ENCODE data around the gene CRLF3. TPM values are rescaled to one million over a fixed set of nuclear protein-coding genes. Genes with fewer than 3 reads are reported as not detected.
A peak's percentile ranks its signal among the peaks of the same experiment; 100 is the strongest.
"Not testable (repeated sequence)": the region's sequence is repeated elsewhere in the genome, so short reads cannot be mapped to it uniquely, and the experiment has no call there.

The CRLF3 gene
- total and polyA plus RNA-seq, 7 donors: 7.2 to 17.4 (median 10.8) TPM

- H3K27ac ChIP-seq: peak overlapping the region; percentile 77 to 90 (median 87)
- TF ChIP-seq EP300 (IDR thresholded peaks at IDR 0.05) (no peak), POLR2A (IDR thresholded peaks at IDR 0.05) (no peak), CTCF (IDR thresholded peaks at IDR 0.05) (no peak), POLR2AphosphoS5 (IDR thresholded peaks at IDR 0.05) (no peak)
- 1% methylated on average over 11 of the region's 11 CpGs for WGBS, 2 donors
- intact Hi-C loops (cut with DNase I): loop anchor here (10.0 kb wide), 1 partner anchor 109 kb away; no protein-coding TSS in a partner anchor
- H3K4me3 ChIP-seq: peak overlapping the region; percentile 76 to 99 (median 96)
- DNase-seq: no peak
- no peaks in the 10 kb centered on the region for H3K9me3 ChIP-seq
- no peaks in the 10 kb centered on the region for H3K36me3 ChIP-seq
- no peaks in the 10 kb centered on the region for H3K27me3 ChIP-seq
- H3K4me1 ChIP-seq: peaks cover 0 to 32% (median 15%) of the 10 kb centered on the region in 4 donors
Observed at GRCh38 chr17:30824002-30824355, 513 bp downstream of the CRLF3 start.

DNA sequence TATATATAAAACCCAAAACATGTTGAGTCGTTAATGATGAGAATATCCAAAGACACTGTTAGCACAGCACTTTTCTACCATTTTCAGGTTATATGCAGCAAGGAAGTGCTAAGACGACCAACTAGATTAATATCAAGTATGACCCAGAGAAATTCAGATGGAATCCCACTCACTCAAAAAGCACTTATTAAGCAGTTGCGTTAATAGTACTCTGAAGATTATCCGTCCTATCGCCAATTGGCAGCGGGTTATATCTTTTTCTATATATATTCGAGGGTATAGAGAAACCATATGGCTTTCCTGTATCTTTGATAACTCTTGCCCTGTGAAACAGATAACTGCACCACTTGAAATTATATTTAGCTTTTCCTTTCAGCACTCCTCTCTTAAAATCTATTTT lies 1.1 kb downstream of the CRLF3 start:
- Histone ChIP-seq H3K9me3 (no peaks in the 10 kb centered on the region), H3K4me1 (peaks cover 0 to 32% (median 15%) of the 10 kb centered on the region in 4 donors), H3K27me3 (no peaks in the 10 kb centered on the region), H3K27ac (peak overlapping the region in 2 of 4 donors; percentile 87 to 90), H3K4me3 (peak overlapping the region; percentile 76 to 99 (median 96)), H3K36me3 (no peaks in the 10 kb centered on the region)
- TF ChIP-seq POLR2AphosphoS5 (IDR thresholded peaks at IDR 0.05) (no peak), CTCF (IDR thresholded peaks at IDR 0.05) (no peak), POLR2A (IDR thresholded peaks at IDR 0.05) (no peak), EP300 (IDR thresholded peaks at IDR 0.05) (no peak)
- no peak for DNase-seq
- 32 to 68% methylated on average over 7 of the region's 7 CpGs for WGBS, 2 donors
- intact Hi-C loops (cut with DNase I): loop anchor here (10.0 kb wide), 1 partner anchor 109 kb away; no protein-coding TSS in a partner anchor

DNA sequence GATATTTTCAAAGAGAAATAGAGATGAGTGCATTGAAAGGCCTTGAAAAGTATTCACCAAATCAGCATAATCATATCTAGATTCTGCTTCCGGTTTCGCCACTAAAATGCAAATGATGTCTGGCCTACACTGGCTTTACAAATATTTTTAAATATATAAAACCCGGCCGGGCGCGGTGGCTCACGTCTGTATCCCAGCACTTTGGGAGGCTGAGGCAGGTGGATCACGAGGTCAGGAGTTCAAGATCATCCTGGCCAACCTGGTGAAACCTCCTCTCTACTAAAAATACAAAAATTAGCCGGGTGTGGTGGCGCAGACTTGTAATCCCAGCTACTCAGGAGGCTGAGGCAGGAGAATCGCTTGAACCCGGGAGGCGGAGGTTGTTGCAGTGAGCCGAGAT lies 1.6 kb downstream of the CRLF3 start:
- Histone ChIP-seq H3K27ac (peak overlapping the region in 1 of 4 donors; percentile 90), H3K4me1 (peaks cover 0 to 32% (median 15%) of the 10 kb centered on the region in 4 donors), H3K4me3 (peak overlapping the region in 3 of 4 donors; percentile 1 to 99 (median 76))
- intact Hi-C loops (cut with DNase I): loop anchor here (10.0 kb wide), 1 partner anchor 108 kb away; no protein-coding TSS in a partner anchor
- 55 to 70% methylated on average over 14 of the region's 14 CpGs for WGBS, 2 donors
- H3K9me3 ChIP-seq, H3K27me3 ChIP-seq, DNase-seq, H3K36me3 ChIP-seq: not testable (repeated sequence)

GRCh38 chr17:30821871-30822723 lies 2.4 kb downstream of the CRLF3 start:
- Histone ChIP-seq H3K27ac (no peak overlapping the region), H3K4me1 (peaks cover 0 to 32% (median 15%) of the 10 kb centered on the region in 4 donors), H3K36me3 (no peaks in the 10 kb centered on the region), H3K27me3 (no peaks in the 10 kb centered on the region), H3K4me3 (peak overlapping the region in 1 of 4 donors; percentile 99), H3K9me3 (no peaks in the 10 kb centered on the region)
- WGBS, 2 donors: 26 to 32% methylated on average over 9 of the region's 9 CpGs
- no peak for TF ChIP-seq POLR2AphosphoS5 (IDR thresholded peaks at IDR 0.05)
- no peak for TF ChIP-seq CTCF (IDR thresholded peaks at IDR 0.05)
- no peak for TF ChIP-seq EP300 (IDR thresholded peaks at IDR 0.05)
- TF ChIP-seq POLR2A (IDR thresholded peaks at IDR 0.05): no peak
- DNase-seq: no peak
- intact Hi-C loops (cut with DNase I): loop anchor here (10.0 kb wide), 1 partner anchor 107 kb away; no protein-coding TSS in a partner anchor

- TF ChIP-seq POLR2A (IDR thresholded peaks at IDR 0.05) (no peak), CTCF (IDR thresholded peaks at IDR 0.05) (no peak), EP300 (IDR thresholded peaks at IDR 0.05) (no peak), POLR2AphosphoS5 (IDR thresholded peaks at IDR 0.05) (no peak)
- peak overlapping the region in 2 of 4 donors; percentile 1 to 28 for H3K27ac ChIP-seq
- H3K9me3 ChIP-seq: no peaks in the 10 kb centered on the region
- DNase-seq: no peak
- no peak overlapping the region for H3K4me3 ChIP-seq
- peaks cover 0 to 26% (median 14%) of the 10 kb centered on the region in 4 donors for H3K4me1 ChIP-seq
- H3K27me3 ChIP-seq: no peaks in the 10 kb centered on the region
- H3K36me3 ChIP-seq: no peaks in the 10 kb centered on the region
- intact Hi-C loops (cut with DNase I): loop anchor here (10.0 kb wide), 1 partner anchor 105 kb away; no protein-coding TSS in a partner anchor
- 60 to 86% methylated on average over 8 of the region's 8 CpGs for WGBS, 2 donors
Observed at GRCh38 chr17:30819971-30820705, 4.4 kb downstream of the CRLF3 start.
